Adrenal gland (tissue), 12 donors: ENCODE data around the gene NR2C1. TPM values are rescaled to one million over a fixed set of nuclear protein-coding genes. Genes with fewer than 3 reads are reported as not detected.
"Not testable (repeated sequence)": the region's sequence is repeated elsewhere in the genome, so short reads cannot be mapped to it uniquely, and the experiment has no call there.

Experiments
- DNase-seq, 7 donors: peaks; one replicate each; pipeline ENCODE4 v3.0.0-alpha.2; 2019 to 2020
- H3K27ac ChIP-seq, 5 donors: fragments of 200-600 bp; sonication (generic) in 4 of 5; 1 replicate in 3 of 5; 2 replicates in 2 of 5; pipeline versions ENCODE4 v1.5.1 to v1.8.0; 2016 to 2020; ENCODE audit warnings: mild to moderate bottlenecking in 1 of 5
- H3K27me3 ChIP-seq: fragments of 200-600 bp; 2 replicates; pipeline ENCODE4 v1.8.0; 2021
- H3K36me3 ChIP-seq, 2 donors: fragments of 200-600 bp; replicated peaks in 1 of 2; 1 replicate in 1 of 2; 2 replicates in 1 of 2; pipeline versions ENCODE4 v1.5.1 to v1.8.0; 2018 to 2022
- H3K4me1 ChIP-seq, 2 donors: fragments of 200-600 bp; replicated peaks in 1 of 2; 1 replicate in 1 of 2; 2 replicates in 1 of 2; pipeline versions ENCODE4 v1.5.1 to v1.8.0; 2018 to 2021
- H3K4me3 ChIP-seq, 4 donors: fragments of 200-600 bp; sonication (generic) in 3 of 4; one replicate each; pipeline ENCODE4 v1.5.1; 2016 to 2018
- H3K9me3 ChIP-seq, 3 donors: fragments of 200-600 bp; sonication (generic) in 1 of 3; replicated peaks in 1 of 3; 1 replicate in 2 of 3; 2 replicates in 1 of 3; pipeline versions ENCODE4 v1.5.1 to v1.8.0; 2016 to 2021
- CTCF ChIP-seq, 6 experiments: fragments of 450-650 bp in 4 of 6; fragments of 200-600 bp in 2 of 6; sonication (generic) in 1 of 6; IDR thresholded peaks; 1 replicate in 5 of 6; 2 replicates in 1 of 6; pipeline versions ENCODE4 v1.5.1 to v1.8.0; 2016 to 2021; ENCODE audit warnings: antibody characterized with exemption in 6 of 6, mild to moderate bottlenecking in 2 of 6, moderate library complexity in 1 of 6
- POLR2A ChIP-seq, 2 donors: fragments of 450-650 bp; IDR thresholded peaks; one replicate each; pipeline ENCODE4 v1.6.1; 2017; ENCODE audit warnings: antibody characterized with exemption in 2 of 2, mild to moderate bottlenecking in 2 of 2, moderate library complexity in 1 of 2
- WGBS, 4 donors: extraction: QIAGEN DNeasy Blood & Tissue Kit in 2 of 4; methylation state at CpG; one replicate each; pipeline versions ENCODE4 v1.1.5 to v1.1.7; 2013 to 2017; 5-methylcytosine and 5-hydroxymethylcytosine counted together
- intact Hi-C, 2 donors: fragments of 100-400 bp; cut with DNase I; formaldehyde crosslinking; loops; one replicate each; pipeline versions ENCODE4 v1.14.1 to v1.15.0; 2022 to 2023
- polyA plus RNA-seq, 3 donors: library from polyadenylated mRNA; stranded (reverse); fragments of 200-250 nt in 2 of 3; fragments of 350-450 nt in 1 of 3; fragmentation: Illumina TruSeq in 1 of 3; extraction: RNeasy Lipid Tissue Mini Kit (QIAGEN cat#74804) in 1 of 3; gene quantifications; one replicate each; pipeline ENCODE4 v1.2.3, GENCODE V29; 2013 to 2014
- total RNA-seq, 9 donors: library from RNA; depleted of rRNA in 4 of 9; stranded (reverse); fragments of >200 nt in 4 of 9; fragments of 120-200 nt in 1 of 9; fragmentation: NEBNext Ultra II Directional in 1 of 9; extraction: Animal tissue kit (Norgen Biotek cat#: 25700) in 1 of 9; gene quantifications; one replicate each; pipeline versions ENCODE4 v1.1.0 to v1.2.4, GENCODE V29; 2013 to 2023
- donor health status: healthy with polysubstance abuse.
- donor health status: Bipolar disorder and iron deficiency.
- donor health status: DM: yes; HTN: yes; CAD: no.
- donor health status: DM: no; HTN: no; CAD: no.
- donor health status: DM: no; HTN: no; CAD: no.
- donor health status: DM: yes; HTN: yes; CAD: no.

NR2C1 gene
- total and polyA plus RNA-seq, 12 donors, result 19.8 to 300 (median 45.6) TPM

GRCh38 chr12:94987076-94987669 lies 86.2 kb downstream of the NR2C1 start:
- no peak for TF ChIP-seq CTCF (IDR thresholded peaks at IDR 0.05)

GRCh38 chr12:94985099-94985498 lies 88.3 kb downstream of the NR2C1 start:
- H3K27ac ChIP-seq, intact Hi-C loops, H3K27me3 ChIP-seq, H3K36me3 ChIP-seq, H3K9me3 ChIP-seq, H3K4me3 ChIP-seq, DNase-seq: not testable (repeated sequence)
- WGBS, 4 donors, result 78 to 86% (median 86%) methylated on average over 9 of the region's 9 CpGs
- H3K4me1 ChIP-seq, result peaks cover 0 to 17% of the 10 kb centered on the region in 2 donors

More at GRCh38 chr12:94987076-94987669, 86.2 kb downstream of the NR2C1 start:
- whole genome bisulfite sequencing, 4 donors, result 74 to 91% (median 91%) methylated on average over 7 to 8 of the region's 8 CpGs
- H3K27ac ChIP-seq, result no peak overlapping the region
- no peak for DNase-seq
- intact Hi-C loops, result no loop called here
- H3K27me3 ChIP-seq, result no peaks in the 10 kb centered on the region
- H3K4me1 ChIP-seq, result peaks cover 0 to 8% of the 10 kb centered on the region in 2 donors
- H3K4me3 ChIP-seq, result no peak overlapping the region
- no peaks in the 10 kb centered on the region for H3K36me3 ChIP-seq
- no peaks in the 10 kb centered on the region for H3K9me3 ChIP-seq

- no peak for DNase-seq
- intact Hi-C loops, result no loop called here
- 93 to 96% (median 96%) methylated on average over 2 of the region's 2 CpGs for WGBS, 4 donors
- Histone ChIP-seq H3K27me3 (no peaks in the 10 kb centered on the region), H3K4me3 (no peak overlapping the region), H3K4me1 (peaks cover 0 to 17% of the 10 kb centered on the region in 2 donors), H3K9me3 (no peaks in the 10 kb centered on the region), H3K36me3 (no peaks in the 10 kb centered on the region), H3K27ac (no peak overlapping the region)
- TF ChIP-seq POLR2A (IDR thresholded peaks at IDR 0.05) (no peak), CTCF (IDR thresholded peaks at IDR 0.05) (no peak)
Measured at GRCh38 chr12:94983321-94983720, 90.1 kb downstream of the NR2C1 start.

- H3K27me3 ChIP-seq, result no peaks in the 10 kb centered on the region
- DNase-seq, result no peak
- no peak overlapping the region for H3K4me3 ChIP-seq
- H3K27ac ChIP-seq, result no peak overlapping the region
- H3K9me3 ChIP-seq, result no peaks in the 10 kb centered on the region
- intact Hi-C loops, result no loop called here
- H3K4me1 ChIP-seq, result peaks cover 0 to 12% of the 10 kb centered on the region in 2 donors
- TF ChIP-seq CTCF (IDR thresholded peaks at IDR 0.05), result no peak
- TF ChIP-seq POLR2A (IDR thresholded peaks at IDR 0.05), result no peak
- H3K36me3 ChIP-seq, result no peaks in the 10 kb centered on the region
- WGBS, 4 donors, result 71 to 81% (median 76%) methylated on average over 7 of the region's 7 CpGs
Measured at GRCh38 chr12:94982456-94982855, 91.0 kb downstream of the NR2C1 start.

- no peak overlapping the region for H3K27ac ChIP-seq
- 29 to 31% (median 30%) methylated on average over 4 of the region's 4 CpGs for WGBS, 4 donors
- H3K36me3 ChIP-seq, result no peaks in the 10 kb centered on the region
- DNase-seq, result no peak
- H3K9me3 ChIP-seq, result no peaks in the 10 kb centered on the region
- H3K27me3 ChIP-seq, result no peaks in the 10 kb centered on the region
- H3K4me1 ChIP-seq, result peaks cover 0 to 12% of the 10 kb centered on the region in 2 donors
- intact Hi-C loops, result no loop called here
- TF ChIP-seq CTCF (IDR thresholded peaks at IDR 0.05) (peak in 4 of 6 experiments; percentile 11 to 44 (median 40)), POLR2A (IDR thresholded peaks at IDR 0.05) (no peak)
- no peak overlapping the region for H3K4me3 ChIP-seq
Measured at GRCh38 chr12:94980577-94980976, 92.8 kb downstream of the NR2C1 start.
